Fibroblast of gingiva (primary cell): ENCODE measurements around the gene PPIG.
"Not testable (repeated sequence)": the region's sequence is repeated elsewhere in the genome, so short reads cannot be mapped to it uniquely, and the experiment has no call there.

ENCODE experiments used
- DNase-seq: peaks from one replicate; pipeline ENCODE4 v3.0.0-alpha.2; 2011; ENCODE audit warnings: low read depth

The PPIG gene

GRCh38 chr2:169584005-169584877 lies at the start of gene PPIG:
Gene PPIG, plus strand, starts transcription at chr2:169584351. Its CDS starts 19,691 bp downstream, at chr2:169604042.
- peak; percentile 87 for DNase-seq

- not testable (repeated sequence) for DNase-seq
Observed at GRCh38 chr2:169539460-169539859, 44.7 kb upstream of the PPIG start.

- no peak for DNase-seq
Observed at GRCh38 chr2:169540146-169540545, 44.0 kb upstream of the PPIG start.

- DNase-seq = no peak
Observed at GRCh38 chr2:169542433-169542832, 41.7 kb upstream of the PPIG start.

GRCh38 chr2:169546756-169547155 lies 37.4 kb upstream of the PPIG start:
- no peak for DNase-seq

- no peak for DNase-seq
Observed at GRCh38 chr2:169561364-169561763, 22.8 kb upstream of the PPIG start.

- DNase-seq = not testable (repeated sequence)
Observed at GRCh38 chr2:169562084-169562483, 22.1 kb upstream of the PPIG start.

GRCh38 chr2:169562519-169562918 lies 21.6 kb upstream of the PPIG start:
- DNase-seq = no peak

GRCh38 chr2:169565686-169566085 lies 18.5 kb upstream of the PPIG start:
- no peak for DNase-seq

- DNase-seq = no peak
Observed at GRCh38 chr2:169569948-169570347, 14.2 kb upstream of the PPIG start.

- DNase-seq = not testable (repeated sequence)
Observed at GRCh38 chr2:169570752-169571151, 13.4 kb upstream of the PPIG start.

- DNase-seq = no peak
Observed at GRCh38 chr2:169571571-169571970, 12.6 kb upstream of the PPIG start.

GRCh38 chr2:169572189-169572588 lies 12.0 kb upstream of the PPIG start:
- no peak for DNase-seq

- no peak for DNase-seq
Observed at GRCh38 chr2:169572821-169573159, 11.4 kb upstream of the PPIG start.

- peak; percentile 83 for DNase-seq
Observed at GRCh38 chr2:169573160-169573973, 10.8 kb upstream of the PPIG start, which contains the start of gene FASTKD1. Gene FASTKD1, minus strand, starts transcription at chr2:169573865. Its CDS starts 1,836 bp downstream, at chr2:169572029.

- no peak for DNase-seq
Observed at GRCh38 chr2:169573974-169574299, 10.2 kb upstream of the PPIG start.

- not testable (repeated sequence) for DNase-seq
Observed at GRCh38 chr2:169574539-169574938, 9.6 kb upstream of the PPIG start.

- DNase-seq = not testable (repeated sequence)
Observed at GRCh38 chr2:169575264-169575663, 8.9 kb upstream of the PPIG start.

- no peak for DNase-seq
Observed at GRCh38 chr2:169579044-169579443, 5.1 kb upstream of the PPIG start.

- DNase-seq = not testable (repeated sequence)
Observed at GRCh38 chr2:169582552-169583266, 1.4 kb upstream of the PPIG start.

- DNase-seq = no peak
Observed at GRCh38 chr2:169583518-169583917, 633 bp upstream of the PPIG start.

- DNase-seq = no peak
Observed at GRCh38 chr2:169585673-169586072, 1.5 kb downstream of the PPIG start.
